HEK293 (cell line): ENCODE data around the gene HES1.

ENCODE experiments used
- CTCF ChIA-PET: fragments of 350-600 bp; formaldehyde crosslinking; extraction: SDS; loops from one replicate; lab custom pipeline; 2021; ENCODE audit warnings: antibody characterized with exemption; lab: Yijun Ruan, JAX
- POLR2A ChIA-PET: fragments of 300-600 bp; formaldehyde crosslinking; extraction: SDS; loops from one replicate; lab custom pipeline; 2020; ENCODE audit warnings: antibody characterized with exemption, inconsistent platforms; lab: Yijun Ruan, JAX
- H3K27ac ChIP-seq: fragments of 200-500 bp; sonication (Bioruptor generic); 2 replicates; pipeline ENCODE4 v1.5.1; 2014; ENCODE audit warnings: low read depth, low read length, control low read depth, inconsistent platforms; ENCODE audit errors: extremely low read depth
- H3K36me3 ChIP-seq, 2 experiments: fragments of 200-500 bp in 1 of 2; sonication (Bioruptor generic) in 1 of 2; 1 replicate in 1 of 2; 2 replicates in 1 of 2; pipeline ENCODE4 v1.5.1; 2014 to 2017; ENCODE audit warnings: inconsistent platforms in 2 of 2, low read length in 2 of 2; ENCODE audit not compliant: control insufficient read depth in 2 of 2, insufficient read depth in 1 of 2
- H3K4me1 ChIP-seq: fragments of 200-500 bp; sonication (Bioruptor generic); 2 replicates; pipeline ENCODE4 v1.5.1; 2014; ENCODE audit warnings: mild to moderate bottlenecking, low read length, inconsistent platforms; ENCODE audit not compliant: control insufficient read depth, insufficient read depth
- H3K4me3 ChIP-seq: 2 replicates; pipeline ENCODE4 v1.5.1; 2011; ENCODE audit warnings: low read depth, mild to moderate bottlenecking, control low read depth, low read length, moderate library complexity
- H3K9me3 ChIP-seq: fragments of 200-500 bp; sonication (Bioruptor generic); 2 replicates; pipeline ENCODE4 v1.5.1; 2014; ENCODE audit warnings: low read depth, low read length, inconsistent platforms; ENCODE audit not compliant: control insufficient read depth, insufficient read depth
- HOXD13 ChIP-seq: sonication (generic); formaldehyde crosslinking; IDR thresholded peaks from 2 replicates; pipeline ENCODE4 v1.8.0; 2022; ENCODE audit warnings: missing genetic modification reagents, borderline replicate concordance
- KLF17 ChIP-seq: fragments of 450-650 bp; formaldehyde crosslinking; IDR thresholded peaks from 2 replicates; pipeline ENCODE4 v1.5.1; 2016; ENCODE audit warnings: missing biosample characterization, missing genetic modification characterization
- KLF7 ChIP-seq: fragments of 450-650 bp; formaldehyde crosslinking; IDR thresholded peaks from 2 replicates; pipeline ENCODE4 v1.5.1; 2016; ENCODE audit warnings: missing biosample characterization, missing genetic modification characterization, borderline replicate concordance
- REPIN1 ChIP-seq: fragments of 450-650 bp; formaldehyde crosslinking; IDR thresholded peaks from 2 replicates; pipeline ENCODE4 v1.5.1; 2017; ENCODE audit warnings: missing biosample characterization, missing genetic modification characterization, low read depth
- TCF7L2 ChIP-seq: IDR thresholded peaks from 2 replicates; pipeline ENCODE4 v1.6.1; 2011; ENCODE audit warnings: low read depth, mild to moderate bottlenecking, inconsistent platforms, low read length, moderate library complexity, borderline replicate concordance
- YY2 ChIP-seq: fragments of 450-650 bp; formaldehyde crosslinking; IDR thresholded peaks from 2 replicates; pipeline ENCODE4 v1.5.1; 2016; ENCODE audit warnings: missing biosample characterization, missing genetic modification characterization
- ZBTB8A ChIP-seq: fragments of 450-650 bp; formaldehyde crosslinking; IDR thresholded peaks from 2 replicates; pipeline ENCODE4 v1.5.1; 2016; ENCODE audit warnings: missing biosample characterization, missing genetic modification characterization
- ZIC2 ChIP-seq: fragments of 450-650 bp; formaldehyde crosslinking; IDR thresholded peaks from 2 replicates; pipeline ENCODE4 v1.5.1; 2016; ENCODE audit warnings: missing biosample characterization, missing genetic modification characterization
- ZNF132 ChIP-seq: fragments of 450-650 bp; formaldehyde crosslinking; IDR thresholded peaks from 2 replicates; pipeline ENCODE4 v1.5.1; 2017; ENCODE audit warnings: missing biosample characterization, missing genetic modification characterization, borderline replicate concordance
- ZNF19 ChIP-seq: fragments of 450-650 bp; formaldehyde crosslinking; IDR thresholded peaks from 2 replicates; pipeline ENCODE4; 2016; ENCODE audit warnings: missing biosample characterization, missing genetic modification characterization, low read depth
- ZNF248 ChIP-seq: fragments of 450-650 bp; formaldehyde crosslinking; IDR thresholded peaks from 2 replicates; pipeline ENCODE4 v1.5.1; 2017; ENCODE audit warnings: missing biosample characterization, missing genetic modification characterization
- ZNF324 ChIP-seq: fragments of 450-650 bp; formaldehyde crosslinking; IDR thresholded peaks from 2 replicates; pipeline ENCODE4 v1.5.1; 2016; ENCODE audit warnings: missing biosample characterization, missing genetic modification characterization
- ZNF350 ChIP-seq: fragments of 450-650 bp; formaldehyde crosslinking; IDR thresholded peaks from 2 replicates; pipeline ENCODE4 v1.5.0; 2017; ENCODE audit warnings: missing biosample characterization, mild to moderate bottlenecking, missing genetic modification characterization
- ZNF488 ChIP-seq: fragments of 450-650 bp; formaldehyde crosslinking; IDR thresholded peaks from 2 replicates; pipeline ENCODE4 v1.5.1; 2016; ENCODE audit warnings: missing biosample characterization, missing genetic modification characterization
- ZNF521 ChIP-seq: fragments of 450-650 bp; formaldehyde crosslinking; IDR thresholded peaks from 2 replicates; pipeline ENCODE4 v1.5.1; 2017; ENCODE audit warnings: missing biosample characterization, mild to moderate bottlenecking, missing genetic modification characterization
- ZNF558 ChIP-seq: fragments of 450-650 bp; formaldehyde crosslinking; IDR thresholded peaks from 2 replicates; pipeline ENCODE4 v1.5.1; 2016; ENCODE audit warnings: missing biosample characterization, missing genetic modification characterization
- ZNF571 ChIP-seq: fragments of 450-650 bp; formaldehyde crosslinking; IDR thresholded peaks from 2 replicates; pipeline ENCODE4 v1.5.0; 2017; ENCODE audit warnings: missing biosample characterization, missing genetic modification characterization
- ZNF610 ChIP-seq: fragments of 450-650 bp; formaldehyde crosslinking; IDR thresholded peaks from 2 replicates; pipeline ENCODE4 v1.5.1; 2016; ENCODE audit warnings: missing biosample characterization, missing genetic modification characterization, borderline replicate concordance
- ZNF670 ChIP-seq: fragments of 450-650 bp; formaldehyde crosslinking; IDR thresholded peaks from 2 replicates; pipeline ENCODE4 v1.5.1; 2016; ENCODE audit warnings: missing biosample characterization, missing genetic modification characterization, low read depth
- ZNF776 ChIP-seq: fragments of 450-650 bp; formaldehyde crosslinking; IDR thresholded peaks from 2 replicates; pipeline ENCODE4 v1.5.0; 2017; ENCODE audit warnings: missing biosample characterization, missing genetic modification characterization, borderline replicate concordance
- ZNF830 ChIP-seq: fragments of 450-650 bp; IDR thresholded peaks from 2 replicates; pipeline ENCODE4 v1.5.0; 2018; ENCODE audit warnings: missing biosample characterization, missing genetic modification characterization, low read depth, mild to moderate bottlenecking, moderate library complexity
- TF ChIP-seq, protein P1 (sequence below): fragments of 450-650 bp; formaldehyde crosslinking; IDR thresholded peaks from 2 replicates; pipeline ENCODE4 v1.5.1; 2017; ENCODE audit warnings: missing biosample characterization, missing genetic modification characterization

HES1 gene

GRCh38 chr3:194178669-194179068 lies 42.7 kb downstream of the HES1 start:
- Histone ChIP-seq H3K36me3 (no peaks in the 10 kb centered on the region), H3K9me3 (no peaks in the 10 kb centered on the region), H3K27ac (no peak overlapping the region), H3K4me1 (peaks cover 11% of the 10 kb centered on the region), H3K4me3 (no peak overlapping the region)
- ChIA-PET POLR2A (no interaction called here), CTCF (no interaction called here)
- TF ChIP-seq ZNF830 (tag by site-specific recombination) (no peak), ZNF571 (no peak), ZNF350 (no peak), ZNF610 (tag by site-specific recombination) (no peak), ZNF488 (no peak), ZNF521 (no peak), REPIN1 (tag by site-specific recombination) (no peak), ZNF558 (no peak), ZNF670 (tag by site-specific recombination) (no peak), ZBTB8A (tag by site-specific recombination) (no peak), ZNF19 (no peak), ZNF248 (tag by site-specific recombination) (no peak), KLF7 (no peak), ZIC2 (tag by site-specific recombination) (no peak), ZNF324 (no peak)
- TF ChIP-seq, protein P1, sequence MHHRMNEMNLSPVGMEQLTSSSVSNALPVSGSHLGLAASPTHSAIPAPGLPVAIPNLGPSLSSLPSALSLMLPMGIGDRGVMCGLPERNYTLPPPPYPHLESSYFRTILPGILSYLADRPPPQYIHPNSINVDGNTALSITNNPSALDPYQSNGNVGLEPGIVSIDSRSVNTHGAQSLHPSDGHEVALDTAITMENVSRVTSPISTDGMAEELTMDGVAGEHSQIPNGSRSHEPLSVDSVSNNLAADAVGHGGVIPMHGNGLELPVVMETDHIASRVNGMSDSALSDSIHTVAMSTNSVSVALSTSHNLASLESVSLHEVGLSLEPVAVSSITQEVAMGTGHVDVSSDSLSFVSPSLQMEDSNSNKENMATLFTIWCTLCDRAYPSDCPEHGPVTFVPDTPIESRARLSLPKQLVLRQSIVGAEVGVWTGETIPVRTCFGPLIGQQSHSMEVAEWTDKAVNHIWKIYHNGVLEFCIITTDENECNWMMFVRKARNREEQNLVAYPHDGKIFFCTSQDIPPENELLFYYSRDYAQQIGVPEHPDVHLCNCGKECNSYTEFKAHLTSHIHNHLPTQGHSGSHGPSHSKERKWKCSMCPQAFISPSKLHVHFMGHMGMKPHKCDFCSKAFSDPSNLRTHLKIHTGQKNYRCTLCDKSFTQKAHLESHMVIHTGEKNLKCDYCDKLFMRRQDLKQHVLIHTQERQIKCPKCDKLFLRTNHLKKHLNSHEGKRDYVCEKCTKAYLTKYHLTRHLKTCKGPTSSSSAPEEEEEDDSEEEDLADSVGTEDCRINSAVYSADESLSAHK (tag by site-specific recombination), result no peak

DNA sequence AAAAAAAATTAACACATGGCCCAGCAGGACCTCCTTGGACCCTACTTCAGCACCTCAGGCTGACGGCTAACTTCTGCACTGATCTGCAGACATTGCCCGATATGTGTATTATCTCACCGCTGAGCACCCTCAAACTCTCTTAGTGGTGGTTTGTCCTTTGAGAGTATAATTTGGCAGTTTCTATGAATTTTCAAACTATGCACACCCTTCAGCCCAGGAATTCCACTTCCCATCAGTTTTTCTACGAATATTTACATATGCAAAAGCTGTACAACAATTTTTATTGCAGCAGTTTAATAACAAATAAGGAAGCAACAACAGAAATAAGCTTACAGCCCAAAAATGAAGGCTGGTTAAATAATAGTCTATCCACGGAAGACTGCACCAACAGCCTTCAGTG lies 44.6 kb downstream of the HES1 start:
- no peak overlapping the region for H3K27ac ChIP-seq
- POLR2A ChIA-PET, result no interaction called here
- no peaks in the 10 kb centered on the region for H3K36me3 ChIP-seq
- H3K9me3 ChIP-seq, result no peaks in the 10 kb centered on the region
- no peak for TF ChIP-seq KLF17 (tag by site-specific recombination)
- no peak for TF ChIP-seq TCF7L2
- no peak for TF ChIP-seq HOXD13
- no peak for TF ChIP-seq ZNF132 (tag by site-specific recombination)
- TF ChIP-seq YY2 (tag by site-specific recombination), result no peak
- TF ChIP-seq ZNF776 (tag by site-specific recombination), result no peak
- CTCF ChIA-PET, result interaction anchor here (0.6 kb wide), 1 partner anchor 42 kb away, joined by 3 read pairs; no protein-coding TSS in a partner anchor
- no peak overlapping the region for H3K4me3 ChIP-seq
- H3K4me1 ChIP-seq, result peaks cover 22% of the 10 kb centered on the region
